Activated CD4-positive, alpha-beta T cell treated with anti-CD3 and anti-CD28 coated beads for 4 hours (primary cell): ENCODE results near the gene ADAMTS1.
"Not testable (repeated sequence)": the region's sequence is repeated elsewhere in the genome, so short reads cannot be mapped to it uniquely, and the experiment has no call there.

Experiments
- DNase-seq, 2 donors: peaks; one replicate each; pipeline ENCODE4 v3.0.0-alpha.2; 2020

Gene ADAMTS1

GRCh38 chr21:26845066-26845758 is at the start of gene ADAMTS1:
TSS of gene ADAMTS1 (minus strand) at chr21:26845409. CDS start at chr21:26844954, 455 bp downstream.
- no peak for DNase-seq

- DNase-seq, result no peak
Measured at GRCh38 chr21:26892151-26892550, 46.9 kb upstream of the ADAMTS1 start.

GRCh38 chr21:26888931-26889330 is 43.7 kb upstream of the ADAMTS1 start:
- no peak for DNase-seq

GRCh38 chr21:26888256-26888655 is 43.0 kb upstream of the ADAMTS1 start:
- DNase-seq, result no peak

- DNase-seq, result no peak
Measured at GRCh38 chr21:26887251-26887650, 42.0 kb upstream of the ADAMTS1 start.

GRCh38 chr21:26884436-26884835 is 39.2 kb upstream of the ADAMTS1 start:
- DNase-seq, result no peak

- DNase-seq, result no peak
Measured at GRCh38 chr21:26883768-26884167, 38.6 kb upstream of the ADAMTS1 start.

GRCh38 chr21:26881504-26882228 is 36.5 kb upstream of the ADAMTS1 start:
- DNase-seq, result no peak

- no peak for DNase-seq
Measured at GRCh38 chr21:26877018-26877417, 31.8 kb upstream of the ADAMTS1 start.

GRCh38 chr21:26874347-26874746 is 29.1 kb upstream of the ADAMTS1 start:
- DNase-seq, result no peak

- no peak for DNase-seq
Measured at GRCh38 chr21:26865857-26866256, 20.6 kb upstream of the ADAMTS1 start.

- not testable (repeated sequence) for DNase-seq
Measured at GRCh38 chr21:26856871-26857350, 11.7 kb upstream of the ADAMTS1 start.

GRCh38 chr21:26854695-26855094 is 9.5 kb upstream of the ADAMTS1 start:
- not testable (repeated sequence) for DNase-seq

GRCh38 chr21:26852423-26852822 is 7.2 kb upstream of the ADAMTS1 start:
- no peak for DNase-seq

GRCh38 chr21:26851109-26851944 is 6.1 kb upstream of the ADAMTS1 start:
- DNase-seq, result no peak

GRCh38 chr21:26850116-26850643 is 5.0 kb upstream of the ADAMTS1 start:
- DNase-seq, result no peak

- no peak for DNase-seq
Measured at GRCh38 chr21:26849428-26850115, 4.4 kb upstream of the ADAMTS1 start.

GRCh38 chr21:26847921-26848320 is 2.7 kb upstream of the ADAMTS1 start:
- no peak for DNase-seq

GRCh38 chr21:26847002-26847401 is 1.8 kb upstream of the ADAMTS1 start:
- no peak for DNase-seq

- DNase-seq, result no peak
Measured at GRCh38 chr21:26846036-26846931, 1.1 kb upstream of the ADAMTS1 start.

GRCh38 chr21:26845759-26846035 is 488 bp upstream of the ADAMTS1 start:
- no peak for DNase-seq
